CD4-positive, CD25-positive, alpha-beta regulatory T cell (primary cell): ENCODE measurements around the gene NDUFAF8. TPM values are rescaled to one million over a fixed set of nuclear protein-coding genes. Genes with fewer than 3 reads are reported as not detected.
A peak's percentile ranks its signal among the peaks of the same experiment; 100 is the strongest.

Experiments
- ATAC-seq, 2 donors: fragments of 150-1000 bp; cut with Tn5 transposase; one replicate each; pipeline ENCODE4 v1.10.0; 2021; ENCODE audit warnings: low read depth in 2 of 2, moderate number of reproducible peaks in 2 of 2, moderate library complexity in 1 of 2
- DNase-seq, 3 donors: peaks; one replicate each; pipeline versions ENCODE4 v3.0.0 to v3.0.0-alpha.2; 2012 to 2022; ENCODE audit warnings: mixed read lengths in 1 of 3
- H3K27ac ChIP-seq: one replicate; pipeline ENCODE4 v1.7.0; 2013; ENCODE audit warnings: mild to moderate bottlenecking, low read length; ENCODE audit not compliant: insufficient read depth, poor library complexity, severe bottlenecking
- H3K27me3 ChIP-seq: one replicate; pipeline ENCODE4 v1.7.0; 2013; ENCODE audit warnings: low read length; ENCODE audit not compliant: control insufficient read depth, insufficient read depth
- H3K36me3 ChIP-seq: one replicate; pipeline ENCODE4 v1.7.0; 2013; ENCODE audit warnings: mild to moderate bottlenecking, low read length, moderate library complexity; ENCODE audit not compliant: control insufficient read depth, insufficient read depth
- H3K4me1 ChIP-seq: 2 replicates; pipeline ENCODE4 v1.7.0; 2013; ENCODE audit warnings: mild to moderate bottlenecking, low read length; ENCODE audit not compliant: insufficient read depth, control insufficient read depth, poor library complexity, severe bottlenecking
- H3K4me3 ChIP-seq: one replicate; pipeline ENCODE4 v1.7.0; 2013; ENCODE audit warnings: low read depth, mild to moderate bottlenecking, low read length, moderate library complexity
- H3K9me3 ChIP-seq, 2 experiments: 1 replicate in 1 of 2; 2 replicates in 1 of 2; pipeline ENCODE4 v1.7.0; 2013; ENCODE audit warnings: low read length in 2 of 2, mild to moderate bottlenecking in 1 of 2, moderate library complexity in 1 of 2; ENCODE audit not compliant: control insufficient read depth in 2 of 2
- H3K27ac Mint-ChIP-seq, 3 donors: one replicate each; pipeline ENCODE4 v1.8.0; 2020 to 2022; ENCODE audit warnings: mild to moderate bottlenecking in 3 of 3, mixed read lengths in 3 of 3, moderate library complexity in 2 of 3
- H3K27me3 Mint-ChIP-seq: one replicate; pipeline ENCODE4 v1.8.0; 2022; ENCODE audit warnings: mild to moderate bottlenecking, mixed read lengths
- H3K36me3 Mint-ChIP-seq: one replicate; pipeline ENCODE4 v1.8.0; 2020; ENCODE audit warnings: mixed read lengths
- H3K4me1 Mint-ChIP-seq, 4 donors: one replicate each; pipeline ENCODE4 v1.8.0; 2020 to 2022; ENCODE audit warnings: mixed read lengths in 4 of 4, mild to moderate bottlenecking in 1 of 4
- H3K4me3 Mint-ChIP-seq, 4 donors: one replicate each; pipeline ENCODE4 v1.8.0; 2020 to 2022; ENCODE audit warnings: mild to moderate bottlenecking in 4 of 4, mixed read lengths in 4 of 4, moderate library complexity in 3 of 4
- H3K9me3 Mint-ChIP-seq, 7 donors: one replicate each; pipeline ENCODE4 v1.8.0; 2020 to 2022; ENCODE audit warnings: mixed read lengths in 7 of 7, mild to moderate bottlenecking in 3 of 7, moderate library complexity in 2 of 7
- polyA plus RNA-seq, 4 donors: library from polyadenylated mRNA; unstranded; fragments of 300-500 nt; fragmentation: Illumina TruSeq; gene quantifications; one replicate each; pipeline ENCODE4 v1.2.3, GENCODE V29; 2021
- total RNA-seq: library from RNA; stranded (reverse); gene quantifications from one replicate; pipeline ENCODE4 v1.2.3, GENCODE V29; 2022

The NDUFAF8 gene
- total and polyA plus RNA-seq, 5 donors from 2014 or later = 34.8 to 83.2 (median 74.7) TPM

- Mint-ChIP-seq H3K4me1 (peaks cover 0 to 4% (median under 1%) of the 10 kb centered on the region in 4 donors), H3K9me3 (no peaks in the 10 kb centered on the region), H3K27ac (no peak overlapping the region), H3K36me3 (peaks cover 15% of the 10 kb centered on the region), H3K4me3 (peak overlapping the region in 1 of 4 donors; percentile 25), H3K27me3 (no peaks in the 10 kb centered on the region)
- no peak for ATAC-seq
- Histone ChIP-seq H3K4me3 (no peak overlapping the region), H3K4me1 (peaks cover 3% of the 10 kb centered on the region), H3K27ac (no peak overlapping the region), H3K27me3 (no peaks in the 10 kb centered on the region), H3K9me3 (no peaks in the 10 kb centered on the region), H3K36me3 (peaks cover 43% of the 10 kb centered on the region)
- no peak for DNase-seq
Observed at GRCh38 chr17:81279278-81280275, 40.5 kb downstream of the NDUFAF8 start.

- no peaks in the 10 kb centered on the region for H3K9me3 ChIP-seq
- no peak for ATAC-seq
- peaks cover 12% of the 10 kb centered on the region for H3K4me1 ChIP-seq
- no peaks in the 10 kb centered on the region for H3K9me3 Mint-ChIP-seq
- H3K4me3 Mint-ChIP-seq = no peak overlapping the region
- H3K27me3 Mint-ChIP-seq = no peaks in the 10 kb centered on the region
- no peak for DNase-seq
- H3K4me3 ChIP-seq = no peak overlapping the region
- H3K36me3 Mint-ChIP-seq = peaks cover 15% of the 10 kb centered on the region
- H3K36me3 ChIP-seq = peaks cover 36% of the 10 kb centered on the region
- H3K27ac ChIP-seq = no peak overlapping the region
- H3K27ac Mint-ChIP-seq = no peak overlapping the region
- H3K27me3 ChIP-seq = no peaks in the 10 kb centered on the region
- peaks cover 0 to 14% (median 6%) of the 10 kb centered on the region in 4 donors for H3K4me1 Mint-ChIP-seq
Observed at GRCh38 chr17:81280571-81280970, 41.5 kb downstream of the NDUFAF8 start.

- no peaks in the 10 kb centered on the region for H3K27me3 Mint-ChIP-seq
- ATAC-seq (no peak), DNase-seq (no peak)
- peaks cover 22% of the 10 kb centered on the region for H3K36me3 ChIP-seq
- no peak overlapping the region for H3K27ac Mint-ChIP-seq
- no peak overlapping the region for H3K4me3 ChIP-seq
- H3K36me3 Mint-ChIP-seq = peaks cover 16% of the 10 kb centered on the region
- H3K4me3 Mint-ChIP-seq = no peak overlapping the region
- peaks cover 28% of the 10 kb centered on the region for H3K4me1 ChIP-seq
- no peak overlapping the region for H3K27ac ChIP-seq
- H3K9me3 ChIP-seq = no peaks in the 10 kb centered on the region
- H3K27me3 ChIP-seq = no peaks in the 10 kb centered on the region
- H3K9me3 Mint-ChIP-seq = no peaks in the 10 kb centered on the region
- peaks cover 0 to 30% (median 12%) of the 10 kb centered on the region in 4 donors for H3K4me1 Mint-ChIP-seq
Observed at GRCh38 chr17:81282141-81282540, 43.0 kb downstream of the NDUFAF8 start.

DNA sequence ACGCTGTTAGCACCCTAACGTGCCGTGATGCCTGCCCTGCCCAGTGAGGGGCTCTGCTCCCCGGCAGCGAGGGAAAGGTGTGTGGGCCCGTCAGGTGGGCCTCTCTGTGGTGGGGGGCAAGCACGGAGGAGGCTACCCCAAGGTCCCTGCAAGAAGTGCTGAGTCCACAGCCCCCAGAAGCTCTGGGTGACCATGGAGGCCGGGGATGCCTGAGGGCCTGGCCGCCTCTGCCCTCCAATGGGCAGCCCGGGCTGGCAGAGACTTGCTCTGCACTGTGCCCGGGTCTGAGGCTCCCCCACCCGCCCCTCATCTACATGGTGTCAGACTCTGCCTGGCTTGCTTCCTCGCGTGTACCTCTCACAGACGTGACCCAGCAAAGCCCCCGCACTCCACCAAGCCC, 43.8 kb downstream of the NDUFAF8 start:
- ATAC-seq (no peak), DNase-seq (no peak)
- Mint-ChIP-seq H3K4me1 (peaks cover 0 to 37% (median 12%) of the 10 kb centered on the region in 4 donors), H3K36me3 (peaks cover 22% of the 10 kb centered on the region), H3K9me3 (no peaks in the 10 kb centered on the region), H3K27ac (no peak overlapping the region), H3K27me3 (no peaks in the 10 kb centered on the region), H3K4me3 (peak overlapping the region in 1 of 4 donors; percentile 15)
- Histone ChIP-seq H3K9me3 (no peaks in the 10 kb centered on the region), H3K4me3 (no peak overlapping the region), H3K27ac (no peak overlapping the region), H3K4me1 (peaks cover 33% of the 10 kb centered on the region), H3K27me3 (no peaks in the 10 kb centered on the region), H3K36me3 (peaks cover 18% of the 10 kb centered on the region)

GRCh38 chr17:81285179-81285878, 46.2 kb downstream of the NDUFAF8 start:
- Histone ChIP-seq H3K27ac (peak overlapping the region; percentile 69), H3K9me3 (no peaks in the 10 kb centered on the region), H3K36me3 (peaks cover 14% of the 10 kb centered on the region), H3K4me1 (peaks cover 33% of the 10 kb centered on the region), H3K27me3 (no peaks in the 10 kb centered on the region), H3K4me3 (peak overlapping the region; percentile 68)
- H3K4me3 Mint-ChIP-seq = peak overlapping the region; percentile 88 to 95 (median 92)
- H3K4me1 Mint-ChIP-seq = peaks cover 0 to 52% (median 15%) of the 10 kb centered on the region in 4 donors
- peak overlapping the region; percentile 92 to 95 (median 93) for H3K27ac Mint-ChIP-seq
- no peaks in the 10 kb centered on the region for H3K9me3 Mint-ChIP-seq
- no peaks in the 10 kb centered on the region for H3K27me3 Mint-ChIP-seq
- peaks cover 21% of the 10 kb centered on the region for H3K36me3 Mint-ChIP-seq
- ATAC-seq (peak; percentile 69 to 78), DNase-seq (peak; percentile 26 to 78 (median 38))

DNA sequence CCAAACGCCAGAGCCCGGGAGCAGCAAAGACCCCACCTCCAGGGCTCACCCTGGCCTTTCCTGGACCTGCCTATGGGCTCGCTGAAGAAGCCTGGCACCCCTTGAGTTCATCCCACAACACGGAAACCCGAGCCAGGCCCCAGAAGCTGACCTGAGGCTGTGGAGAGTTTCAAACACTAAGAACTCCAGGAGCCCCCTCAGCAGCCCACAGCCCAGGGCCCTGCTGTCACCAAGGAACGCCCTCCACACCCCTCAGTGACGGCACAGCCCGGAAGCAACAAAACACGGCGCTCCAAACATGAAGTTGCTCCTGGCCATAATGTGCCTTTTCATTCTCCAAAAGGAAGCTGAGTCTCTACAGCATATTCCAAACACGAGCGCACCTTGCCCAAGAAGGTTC, 46.8 kb downstream of the NDUFAF8 start:
- peaks cover 0 to 55% (median 15%) of the 10 kb centered on the region in 4 donors for H3K4me1 Mint-ChIP-seq
- no peak for ATAC-seq
- no peaks in the 10 kb centered on the region for H3K9me3 Mint-ChIP-seq

DNA sequence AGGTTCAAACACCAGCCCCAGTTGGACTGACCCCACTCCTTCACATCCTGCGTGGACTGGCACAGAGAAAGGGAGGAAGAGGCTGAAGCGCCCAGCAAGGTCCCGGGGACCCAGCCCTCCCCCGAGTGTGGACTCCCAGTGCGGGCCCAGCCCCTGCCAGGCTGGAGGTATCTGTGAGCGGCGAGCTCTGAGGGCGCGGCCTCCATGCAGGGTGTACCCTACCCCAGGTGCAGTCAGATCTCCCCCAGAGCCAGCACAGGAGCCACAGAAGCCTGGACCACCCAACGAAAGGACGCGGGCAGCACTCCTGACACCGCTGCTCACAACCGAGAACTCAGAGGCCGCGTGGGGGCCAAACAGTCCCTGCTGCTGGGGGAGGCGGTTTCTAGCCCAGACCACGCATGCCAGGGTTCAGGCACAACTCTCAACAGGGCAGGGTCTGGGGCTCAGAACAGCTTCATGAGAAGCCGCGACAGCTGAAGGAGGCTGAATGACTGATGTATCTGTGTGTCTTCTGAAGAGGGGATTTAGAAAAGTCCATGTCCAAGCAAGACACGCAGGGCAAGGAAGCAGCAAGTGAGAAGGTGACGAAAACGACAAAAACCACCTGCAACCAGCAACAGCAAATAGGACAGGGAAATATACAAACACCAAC, 47.5 kb downstream of the NDUFAF8 start:
- peaks cover 0 to 61% (median 18%) of the 10 kb centered on the region in 4 donors for H3K4me1 Mint-ChIP-seq
- H3K27me3 Mint-ChIP-seq = no peaks in the 10 kb centered on the region
- peak overlapping the region; percentile 35 to 95 (median 93) for H3K27ac Mint-ChIP-seq
- peaks cover 40% of the 10 kb centered on the region for H3K4me1 ChIP-seq
- H3K36me3 Mint-ChIP-seq = peaks cover 18% of the 10 kb centered on the region
- peak overlapping the region; percentile 31 to 85 (median 76) for H3K4me3 Mint-ChIP-seq
- no peaks in the 10 kb centered on the region for H3K9me3 Mint-ChIP-seq
- H3K4me3 ChIP-seq = no peak overlapping the region
- no peaks in the 10 kb centered on the region for H3K9me3 ChIP-seq
- H3K27ac ChIP-seq = peak overlapping the region; percentile 69
- ATAC-seq = no peak
- DNase-seq = no peak
- H3K27me3 ChIP-seq = no peaks in the 10 kb centered on the region
- H3K36me3 ChIP-seq = peaks cover 14% of the 10 kb centered on the region

More for the DNA sequence above, 46.8 kb downstream of the NDUFAF8 start:
- Histone ChIP-seq H3K27me3 (no peaks in the 10 kb centered on the region), H3K9me3 (no peaks in the 10 kb centered on the region), H3K36me3 (peaks cover 14% of the 10 kb centered on the region), H3K27ac (peak overlapping the region; percentile 69), H3K4me1 (peaks cover 36% of the 10 kb centered on the region), H3K4me3 (peak overlapping the region; percentile 68)
- no peak for DNase-seq
- peak overlapping the region; percentile 92 to 95 (median 93) for H3K27ac Mint-ChIP-seq
- H3K4me3 Mint-ChIP-seq = peak overlapping the region; percentile 88 to 95 (median 92)
- H3K27me3 Mint-ChIP-seq = no peaks in the 10 kb centered on the region
- peaks cover 18% of the 10 kb centered on the region for H3K36me3 Mint-ChIP-seq
